Measurements from ENCODE around the gene DDRGK1. TPM values are rescaled to one million over a fixed set of nuclear protein-coding genes. Genes with fewer than 3 reads are reported as not detected.
A peak's percentile ranks its signal among the peaks of the same experiment; 100 is the strongest.

DDRGK1 gene
- total and polyA plus RNA-seq, 7 donors = 36.6 to 82.2 (median 49.7) TPM

DNA sequence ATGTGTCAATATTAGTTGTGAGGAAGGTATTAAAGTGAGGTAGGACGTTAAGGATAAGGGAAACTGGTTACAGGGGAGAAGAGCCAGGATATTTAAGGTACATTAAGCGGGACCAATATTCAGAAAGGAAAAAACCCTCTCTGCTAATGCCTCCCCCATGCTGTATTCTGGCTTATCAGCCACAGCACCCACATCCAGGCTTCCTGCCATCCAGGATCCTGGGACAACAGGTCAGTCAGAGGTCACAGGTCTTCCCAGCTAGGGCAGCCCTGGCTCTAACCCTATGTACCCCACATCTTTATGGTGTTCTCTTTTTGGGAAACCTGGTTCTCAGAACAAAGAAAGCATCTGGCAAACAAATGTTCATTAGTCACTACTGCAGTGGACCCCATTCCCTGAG lies 5.3 kb downstream of the DDRGK1 start:
- WGBS, 3 donors = 47 to 69% (median 50%) methylated on average over 2 of the region's 2 CpGs
- Histone ChIP-seq H3K36me3 (ENCODE audit: insufficient read depth in 1 of 2, low read depth in 1 of 2) (peaks cover 2 to 82% of the 10 kb centered on the region in 2 donors), H3K4me1 (peaks cover 7% of the 10 kb centered on the region), H3K9me3 (no peaks in the 10 kb centered on the region), H3K4me3 (no peak overlapping the region), H3K27ac (no peak overlapping the region), H3K27me3 (ENCODE audit: insufficient read depth in 3 of 3, low read length in 2 of 3) (no peaks in the 10 kb centered on the region)
- ATAC-seq (no peak), DNase-seq (peak in 1 of 2 donors; percentile 15)
- TF ChIP-seq, protein P1, sequence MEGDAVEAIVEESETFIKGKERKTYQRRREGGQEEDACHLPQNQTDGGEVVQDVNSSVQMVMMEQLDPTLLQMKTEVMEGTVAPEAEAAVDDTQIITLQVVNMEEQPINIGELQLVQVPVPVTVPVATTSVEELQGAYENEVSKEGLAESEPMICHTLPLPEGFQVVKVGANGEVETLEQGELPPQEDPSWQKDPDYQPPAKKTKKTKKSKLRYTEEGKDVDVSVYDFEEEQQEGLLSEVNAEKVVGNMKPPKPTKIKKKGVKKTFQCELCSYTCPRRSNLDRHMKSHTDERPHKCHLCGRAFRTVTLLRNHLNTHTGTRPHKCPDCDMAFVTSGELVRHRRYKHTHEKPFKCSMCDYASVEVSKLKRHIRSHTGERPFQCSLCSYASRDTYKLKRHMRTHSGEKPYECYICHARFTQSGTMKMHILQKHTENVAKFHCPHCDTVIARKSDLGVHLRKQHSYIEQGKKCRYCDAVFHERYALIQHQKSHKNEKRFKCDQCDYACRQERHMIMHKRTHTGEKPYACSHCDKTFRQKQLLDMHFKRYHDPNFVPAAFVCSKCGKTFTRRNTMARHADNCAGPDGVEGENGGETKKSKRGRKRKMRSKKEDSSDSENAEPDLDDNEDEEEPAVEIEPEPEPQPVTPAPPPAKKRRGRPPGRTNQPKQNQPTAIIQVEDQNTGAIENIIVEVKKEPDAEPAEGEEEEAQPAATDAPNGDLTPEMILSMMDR (IDR thresholded peaks at IDR 0.05) = no peak
- intact Hi-C loops (cut with DNase I) = no loop called here

DNA sequence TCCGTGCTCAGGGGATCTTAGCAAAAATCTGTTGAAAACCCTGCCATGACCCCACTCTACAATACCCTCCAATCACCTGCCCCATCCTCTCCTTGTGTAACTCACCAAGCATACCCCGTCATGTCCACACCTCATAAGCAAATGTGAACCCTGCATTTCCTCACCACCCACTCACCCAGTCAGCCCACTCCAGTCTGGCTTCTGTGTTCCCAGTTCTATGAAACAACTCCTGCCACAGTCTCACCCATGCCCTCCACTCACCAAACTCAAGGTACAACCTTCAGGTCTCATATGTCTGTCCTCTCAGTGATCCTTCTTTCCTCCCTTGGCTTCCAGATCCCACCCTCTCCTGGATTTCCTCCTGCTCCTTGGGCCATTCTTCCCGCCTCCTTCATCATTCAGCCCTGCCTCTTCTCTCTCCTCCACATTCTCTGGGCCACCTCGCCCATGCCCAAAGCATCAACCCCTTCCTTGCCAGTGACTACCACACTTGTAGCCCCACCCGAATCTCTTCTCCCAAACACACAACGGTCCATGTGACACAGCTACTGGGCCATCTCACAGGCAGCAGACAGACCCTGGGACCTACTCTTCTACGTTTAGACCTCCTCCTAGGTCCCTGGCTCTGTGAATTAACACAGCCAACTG lies 8.8 kb downstream of the DDRGK1 start:
- no peaks in the 10 kb centered on the region for H3K9me3 ChIP-seq
- DNase-seq = peak in 1 of 2 donors; percentile 18
- no peak for ATAC-seq
- no peaks in the 10 kb centered on the region for H3K27me3 ChIP-seq (ENCODE audit: insufficient read depth in 3 of 3, low read length in 2 of 3)
- H3K4me3 ChIP-seq = no peak overlapping the region
- intact Hi-C loops (cut with DNase I) = no loop called here
- 92 to 94% (median 93%) methylated on average over 7 of the region's 7 CpGs for WGBS, 3 donors
- H3K27ac ChIP-seq = no peak overlapping the region
- H3K4me1 ChIP-seq = no peaks in the 10 kb centered on the region
- TF ChIP-seq, protein P1 (IDR thresholded peaks at IDR 0.05) = no peak
- H3K36me3 ChIP-seq (ENCODE audit: insufficient read depth in 1 of 2, low read depth in 1 of 2) = peaks cover 10 to 96% of the 10 kb centered on the region in 2 donors

DNA sequence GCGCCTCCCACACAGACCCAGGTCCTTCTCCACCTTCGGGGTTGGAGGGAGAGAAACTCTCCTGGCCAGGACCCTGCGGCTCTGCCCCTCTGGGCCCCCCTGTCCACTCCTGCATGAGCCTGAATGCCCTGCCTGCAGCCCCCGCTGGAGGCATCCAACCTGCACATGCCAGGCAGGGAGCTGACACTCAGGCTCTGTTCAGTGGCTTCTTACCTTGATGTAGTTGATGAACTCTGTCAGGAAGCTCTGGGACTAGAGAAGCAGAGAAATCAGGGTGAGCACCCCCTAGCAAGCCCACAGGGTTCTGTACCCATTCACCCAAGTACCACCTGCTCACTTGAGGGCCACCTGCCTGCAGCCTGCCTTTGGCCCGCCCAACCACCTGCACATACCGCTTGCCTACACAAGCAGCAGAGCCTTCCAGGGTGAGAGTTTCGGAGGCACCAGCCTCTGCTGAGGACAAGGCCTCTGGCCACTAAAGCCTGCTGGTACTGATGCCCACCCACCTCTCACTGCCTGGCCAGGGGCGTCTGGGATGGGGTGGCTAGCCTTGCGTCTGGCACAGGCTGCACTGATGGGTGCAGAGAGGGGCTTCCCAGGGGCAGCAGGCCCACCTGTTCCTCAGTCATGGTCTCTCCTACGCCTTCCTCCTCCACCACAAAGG lies 9.7 kb downstream of the DDRGK1 start:
- H3K4me3 ChIP-seq = no peak overlapping the region
- H3K4me1 ChIP-seq = no peaks in the 10 kb centered on the region
- ATAC-seq = no peak
- H3K9me3 ChIP-seq = no peaks in the 10 kb centered on the region
- no peaks in the 10 kb centered on the region for H3K27me3 ChIP-seq (ENCODE audit: insufficient read depth in 3 of 3, low read length in 2 of 3)
- peaks cover 10 to 96% of the 10 kb centered on the region in 2 donors for H3K36me3 ChIP-seq (ENCODE audit: insufficient read depth in 1 of 2, low read depth in 1 of 2)
- intact Hi-C loops (cut with DNase I) = no loop called here
- WGBS, 3 donors = 95 to 97% (median 95%) methylated on average over 10 of the region's 10 CpGs
- TF ChIP-seq, protein P1 (IDR thresholded peaks at IDR 0.05) = no peak
- H3K27ac ChIP-seq = no peak overlapping the region
- peak in 1 of 2 donors; percentile 42 for DNase-seq

DNA sequence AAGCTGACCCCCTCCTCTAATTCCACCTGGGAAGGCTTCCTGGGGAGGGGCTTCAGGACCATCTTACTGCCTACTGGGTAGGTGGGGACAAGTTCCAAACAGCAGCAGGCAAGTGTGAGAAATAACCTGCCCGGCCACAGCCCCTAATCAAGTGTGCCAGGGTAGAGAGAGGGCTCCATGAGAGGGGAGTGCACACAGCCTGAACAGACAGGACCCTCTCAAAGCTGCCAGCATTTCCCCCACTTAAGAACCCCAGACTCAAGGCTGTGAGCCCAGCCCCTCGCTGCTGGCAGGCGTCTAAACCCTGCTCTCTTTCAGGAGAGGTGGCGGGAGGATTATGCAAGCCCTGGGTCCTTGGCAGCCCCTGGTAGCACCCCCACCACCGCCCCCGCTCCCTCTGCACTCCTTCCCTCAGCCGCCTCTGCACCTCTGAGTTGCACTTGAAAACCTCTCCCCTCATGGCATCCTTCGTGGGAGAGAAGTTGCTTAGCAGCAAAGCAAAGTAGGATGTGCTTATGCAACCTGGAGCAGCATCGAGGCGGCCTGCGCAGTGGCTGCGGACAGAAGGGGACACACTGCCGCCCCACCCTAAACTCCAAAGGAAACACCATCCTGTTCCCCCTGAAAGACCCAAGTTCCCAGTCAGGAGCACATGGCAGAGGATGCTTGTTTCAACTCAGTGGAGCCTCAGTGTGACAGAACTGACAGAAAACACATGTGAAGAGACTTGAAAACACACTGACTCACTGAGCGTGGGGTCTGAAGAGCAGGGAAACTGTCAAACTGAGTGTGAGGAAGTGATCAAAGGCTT lies 10.5 kb downstream of the DDRGK1 start:
- WGBS, 3 donors = 93 to 95% (median 94%) methylated on average over 14 of the region's 14 CpGs
- H3K27me3 ChIP-seq (ENCODE audit: insufficient read depth in 3 of 3, low read length in 2 of 3) = no peaks in the 10 kb centered on the region
- H3K9me3 ChIP-seq = no peaks in the 10 kb centered on the region
- peak in 1 of 2 donors; percentile 25 for DNase-seq
- H3K4me3 ChIP-seq = no peak overlapping the region
- TF ChIP-seq, protein P1 (IDR thresholded peaks at IDR 0.05) = no peak
- intact Hi-C loops (cut with DNase I) = no loop called here
- H3K36me3 ChIP-seq (ENCODE audit: insufficient read depth in 1 of 2, low read depth in 1 of 2) = peaks cover 10 to 96% of the 10 kb centered on the region in 2 donors
- no peak for ATAC-seq
- no peak overlapping the region for H3K27ac ChIP-seq
- no peaks in the 10 kb centered on the region for H3K4me1 ChIP-seq
